Esophagus squamous epithelium (tissue), 5 donors: ENCODE data around the gene RBCK1. TPM values are rescaled to one million over a fixed set of nuclear protein-coding genes. Genes with fewer than 3 reads are reported as not detected.
"Not testable (repeated sequence)": the region's sequence is repeated elsewhere in the genome, so short reads cannot be mapped to it uniquely, and the experiment has no call there.

Experiments used
- DNase-seq: peaks from one replicate; lab custom pipeline; 2025; lab: John Stamatoyannopoulos, UW
- H3K27ac ChIP-seq, 4 donors: fragments of 200-600 bp; sonication (generic); one replicate each; pipeline ENCODE4 v1.5.1; 2016 to 2019; ENCODE audit warnings: mild to moderate bottlenecking in 1 of 4
- H3K27me3 ChIP-seq, 4 donors: fragments of 200-600 bp; sonication (generic); 1 replicate in 3 of 4; 2 replicates in 1 of 4; pipeline versions ENCODE4 v1.5.1 to v1.6.0; 2017 to 2021; ENCODE audit warnings: antibody characterized with exemption in 1 of 4
- H3K36me3 ChIP-seq, 3 donors: fragments of 200-600 bp; sonication (generic); one replicate each; pipeline ENCODE4 v1.5.1; 2016 to 2019
- H3K4me1 ChIP-seq, 3 donors: fragments of 200-600 bp; sonication (generic); one replicate each; pipeline ENCODE4 v1.5.1; 2017 to 2019
- H3K4me3 ChIP-seq, 4 donors: fragments of 200-600 bp; sonication (generic); 1 replicate in 3 of 4; 2 replicates in 1 of 4; pipeline ENCODE4 v1.5.1; 2016 to 2019; ENCODE audit warnings: mild to moderate bottlenecking in 2 of 4, moderate library complexity in 1 of 4
- H3K9me3 ChIP-seq, 3 donors: fragments of 200-600 bp; sonication (generic); one replicate each; pipeline ENCODE4 v1.5.1; 2016 to 2019
- POLR2A ChIP-seq, 4 donors: fragments of 450-650 bp; IDR thresholded peaks; one replicate each; pipeline ENCODE4 v1.6.1; 2017; ENCODE audit warnings: antibody characterized with exemption in 4 of 4, mild to moderate bottlenecking in 4 of 4, moderate library complexity in 3 of 4
- WGBS, 2 donors: methylation state at CpG; one replicate each; pipeline ENCODE4 v1.1.5; 2018; 5-methylcytosine and 5-hydroxymethylcytosine counted together
- intact Hi-C: fragments of 100-400 bp; cut with DNase I; formaldehyde crosslinking; loops from one replicate; pipeline ENCODE4 v1.15.0; 2022
- total RNA-seq, 4 donors: library from RNA; depleted of rRNA; stranded (reverse); fragments of >200 nt; gene quantifications; one replicate each; pipeline ENCODE4 v1.1.0, GENCODE V29; 2016
- TF ChIP-seq, protein P1 (sequence below), 6 experiments: fragments of 450-650 bp in 4 of 6; fragments of 200-600 bp in 2 of 6; sonication (generic) in 2 of 6; IDR thresholded peaks; one replicate each; pipeline ENCODE4 v1.5.1; 2016 to 2019; ENCODE audit warnings: antibody characterized with exemption in 6 of 6, mild to moderate bottlenecking in 4 of 6, moderate library complexity in 4 of 6
- donor health status: DM: yes; HTN: yes; CAD: no.

RBCK1 gene
- total RNA-seq, 4 donors from 2014 or later: 46.9 to 79.8 (median 63.2) TPM

DNA sequence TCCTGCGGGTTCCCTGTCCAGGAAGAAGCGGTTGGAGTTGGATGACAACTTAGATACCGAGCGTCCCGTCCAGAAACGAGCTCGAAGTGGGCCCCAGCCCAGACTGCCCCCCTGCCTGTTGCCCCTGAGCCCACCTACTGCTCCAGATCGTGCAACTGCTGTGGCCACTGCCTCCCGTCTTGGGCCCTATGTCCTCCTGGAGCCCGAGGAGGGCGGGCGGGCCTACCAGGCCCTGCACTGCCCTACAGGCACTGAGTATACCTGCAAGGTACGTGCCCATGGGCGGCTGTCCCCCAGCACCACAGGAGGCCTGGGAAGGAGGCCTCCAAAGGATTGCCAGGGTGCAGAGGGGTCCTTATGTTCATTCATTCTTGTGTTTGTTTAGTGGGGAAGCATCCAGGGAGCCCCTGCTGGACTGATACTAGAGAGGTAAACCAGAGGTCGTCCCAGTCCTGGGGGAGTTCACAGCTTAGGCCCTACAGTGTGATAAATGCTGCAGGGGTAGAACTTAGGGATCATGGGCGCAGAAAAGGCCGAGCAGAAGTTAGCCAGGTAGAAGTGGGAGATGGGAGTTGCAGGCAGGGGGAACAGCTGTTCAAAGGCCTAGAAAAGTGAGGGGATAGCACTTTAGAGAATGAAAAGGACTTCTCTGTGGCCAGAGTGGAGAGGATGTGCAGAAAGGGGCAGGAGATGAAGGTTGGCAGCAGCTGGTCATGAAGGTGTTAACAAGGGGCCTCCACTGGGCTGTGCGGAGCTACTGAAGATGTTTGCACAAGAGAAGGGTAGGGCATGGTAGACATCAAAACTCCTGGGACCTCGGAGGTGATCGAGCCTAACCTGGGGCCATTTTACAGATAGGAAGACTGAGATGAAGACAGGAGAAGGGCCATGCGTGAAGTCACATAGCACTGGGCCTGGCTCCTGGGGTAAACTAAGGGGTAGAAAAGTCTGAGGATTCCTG, 19.8 kb upstream of the RBCK1 start:
- Histone ChIP-seq H3K9me3 (no peaks in the 10 kb centered on the region), H3K36me3 (peaks cover 7 to 63% (median 8%) of the 10 kb centered on the region in 3 donors), H3K27ac (no peak overlapping the region), H3K4me1 (peaks cover 0 to 21% (median 0%) of the 10 kb centered on the region in 3 donors), H3K27me3 (no peaks in the 10 kb centered on the region), H3K4me3 (no peak overlapping the region)
- WGBS, 2 donors: 83 to 89% methylated on average over 12 to 14 of the region's 21 CpGs
- intact Hi-C loops: no loop called here
- TF ChIP-seq POLR2A (IDR thresholded peaks at IDR 0.05): no peak
- TF ChIP-seq, protein P1, sequence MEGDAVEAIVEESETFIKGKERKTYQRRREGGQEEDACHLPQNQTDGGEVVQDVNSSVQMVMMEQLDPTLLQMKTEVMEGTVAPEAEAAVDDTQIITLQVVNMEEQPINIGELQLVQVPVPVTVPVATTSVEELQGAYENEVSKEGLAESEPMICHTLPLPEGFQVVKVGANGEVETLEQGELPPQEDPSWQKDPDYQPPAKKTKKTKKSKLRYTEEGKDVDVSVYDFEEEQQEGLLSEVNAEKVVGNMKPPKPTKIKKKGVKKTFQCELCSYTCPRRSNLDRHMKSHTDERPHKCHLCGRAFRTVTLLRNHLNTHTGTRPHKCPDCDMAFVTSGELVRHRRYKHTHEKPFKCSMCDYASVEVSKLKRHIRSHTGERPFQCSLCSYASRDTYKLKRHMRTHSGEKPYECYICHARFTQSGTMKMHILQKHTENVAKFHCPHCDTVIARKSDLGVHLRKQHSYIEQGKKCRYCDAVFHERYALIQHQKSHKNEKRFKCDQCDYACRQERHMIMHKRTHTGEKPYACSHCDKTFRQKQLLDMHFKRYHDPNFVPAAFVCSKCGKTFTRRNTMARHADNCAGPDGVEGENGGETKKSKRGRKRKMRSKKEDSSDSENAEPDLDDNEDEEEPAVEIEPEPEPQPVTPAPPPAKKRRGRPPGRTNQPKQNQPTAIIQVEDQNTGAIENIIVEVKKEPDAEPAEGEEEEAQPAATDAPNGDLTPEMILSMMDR (IDR thresholded peaks at IDR 0.05): no peak
- no peak for DNase-seq

DNA sequence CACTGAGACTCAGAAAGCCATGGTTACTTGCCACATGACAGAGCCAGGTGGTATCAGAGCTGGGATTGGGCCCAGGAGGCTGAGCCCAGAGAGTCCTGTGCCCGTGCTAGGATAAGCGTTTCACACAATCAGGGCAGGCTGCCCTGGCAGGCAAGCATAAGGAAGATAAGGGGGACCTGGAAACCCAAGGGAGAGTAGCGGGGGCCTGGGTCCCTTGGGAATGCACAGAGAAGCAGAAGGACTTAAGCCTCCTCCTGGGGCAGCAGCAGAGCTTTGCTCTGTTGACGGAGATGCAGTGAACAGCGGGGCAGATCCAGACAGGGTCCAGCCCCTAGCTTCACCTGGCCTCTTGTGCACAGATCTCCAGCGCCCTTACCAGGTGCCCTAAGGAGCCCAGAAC, 18.9 kb upstream of the RBCK1 start:
- peaks cover 7 to 72% (median 8%) of the 10 kb centered on the region in 3 donors for H3K36me3 ChIP-seq
- H3K4me3 ChIP-seq: no peak overlapping the region
- H3K4me1 ChIP-seq: peaks cover 0 to 12% (median 0%) of the 10 kb centered on the region in 3 donors
- 79 to 85% methylated on average over 4 to 6 of the region's 6 CpGs for WGBS, 2 donors
- intact Hi-C loops: no loop called here
- TF ChIP-seq POLR2A (IDR thresholded peaks at IDR 0.05): no peak
- TF ChIP-seq, protein P1 (IDR thresholded peaks at IDR 0.05): no peak
- H3K9me3 ChIP-seq: no peaks in the 10 kb centered on the region
- H3K27me3 ChIP-seq: no peaks in the 10 kb centered on the region
- DNase-seq: no peak
- no peak overlapping the region for H3K27ac ChIP-seq

DNA sequence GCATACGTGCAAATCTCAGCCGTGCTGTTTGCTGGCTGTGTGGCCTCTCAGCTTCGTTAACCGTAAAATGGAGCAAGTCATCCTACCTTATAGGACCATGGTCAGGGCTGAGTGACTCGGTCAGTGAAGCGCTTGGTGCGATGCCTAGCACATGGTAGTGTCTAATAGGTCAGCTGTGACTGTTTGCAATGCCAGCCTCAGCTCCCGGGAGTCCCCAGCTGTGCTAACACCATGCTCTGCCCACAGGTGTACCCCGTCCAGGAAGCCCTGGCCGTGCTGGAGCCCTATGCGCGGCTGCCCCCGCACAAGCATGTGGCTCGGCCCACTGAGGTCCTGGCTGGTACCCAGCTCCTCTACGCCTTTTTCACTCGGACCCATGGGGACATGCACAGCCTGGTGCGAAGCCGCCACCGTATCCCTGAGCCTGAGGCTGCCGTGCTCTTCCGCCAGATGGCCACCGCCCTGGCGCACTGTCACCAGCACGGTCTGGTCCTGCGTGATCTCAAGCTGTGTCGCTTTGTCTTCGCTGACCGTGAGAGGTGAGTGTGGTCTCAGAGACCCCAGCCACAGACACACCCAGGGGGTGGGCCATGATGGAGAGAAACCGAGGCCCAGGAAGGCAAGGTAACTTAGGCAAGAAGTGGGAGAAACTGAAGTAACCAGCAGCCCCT, 16.9 kb upstream of the RBCK1 start:
- WGBS, 2 donors: 86 to 94% methylated on average over 10 of the region's 29 CpGs
- TF ChIP-seq, protein P1 (IDR thresholded peaks at IDR 0.05): no peak
- TF ChIP-seq POLR2A (IDR thresholded peaks at IDR 0.05): no peak
- Histone ChIP-seq H3K4me3 (no peak overlapping the region), H3K4me1 (no peaks in the 10 kb centered on the region), H3K27me3 (no peaks in the 10 kb centered on the region), H3K27ac (no peak overlapping the region), H3K36me3 (peaks cover 7 to 91% (median 13%) of the 10 kb centered on the region in 3 donors), H3K9me3 (no peaks in the 10 kb centered on the region)
- DNase-seq: no peak
- intact Hi-C loops: no loop called here

DNA sequence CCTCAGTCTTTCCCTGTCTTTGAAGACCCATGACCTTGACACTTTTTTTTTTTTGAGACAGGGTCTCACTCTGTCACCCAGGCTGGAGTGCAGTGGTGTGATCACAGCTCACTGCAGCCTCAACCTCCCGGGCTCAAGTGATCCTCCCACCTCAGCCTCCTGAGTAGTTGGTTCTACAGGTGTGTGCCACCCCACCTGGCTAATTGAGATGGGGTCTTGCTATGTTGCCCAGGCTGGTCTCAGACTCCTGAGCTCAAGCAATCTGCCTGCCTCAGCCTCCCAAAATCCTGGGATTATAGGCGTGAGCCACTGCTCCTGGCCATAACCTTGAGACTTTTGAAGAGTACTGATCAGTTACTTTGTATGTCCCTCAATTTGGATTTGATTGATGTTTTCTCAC, 14.8 kb upstream of the RBCK1 start:
- WGBS, 2 donors: 87 to 100% methylated on average over 2 of the region's 2 CpGs
- DNase-seq, H3K4me1 ChIP-seq, H3K27ac ChIP-seq, H3K27me3 ChIP-seq, H3K4me3 ChIP-seq, H3K9me3 ChIP-seq, intact Hi-C loops: not testable (repeated sequence)
- peaks cover 4 to 98% (median 14%) of the 10 kb centered on the region in 3 donors for H3K36me3 ChIP-seq

DNA sequence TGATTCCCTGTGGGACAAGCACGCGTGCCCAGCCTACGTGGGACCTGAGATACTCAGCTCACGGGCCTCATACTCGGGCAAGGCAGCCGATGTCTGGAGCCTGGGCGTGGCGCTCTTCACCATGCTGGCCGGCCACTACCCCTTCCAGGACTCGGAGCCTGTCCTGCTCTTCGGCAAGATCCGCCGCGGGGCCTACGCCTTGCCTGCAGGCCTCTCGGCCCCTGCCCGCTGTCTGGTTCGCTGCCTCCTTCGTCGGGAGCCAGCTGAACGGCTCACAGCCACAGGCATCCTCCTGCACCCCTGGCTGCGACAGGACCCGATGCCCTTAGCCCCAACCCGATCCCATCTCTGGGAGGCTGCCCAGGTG, 11.9 kb upstream of the RBCK1 start:
- WGBS, 2 donors: 80 to 100% methylated on average over 1 to 4 of the region's 24 CpGs
- H3K36me3 ChIP-seq: peaks cover 0 to 68% (median 9%) of the 10 kb centered on the region in 3 donors

More for the DNA sequence above, 11.9 kb upstream of the RBCK1 start:
- no peak overlapping the region for H3K4me3 ChIP-seq
- TF ChIP-seq, protein P1 (IDR thresholded peaks at IDR 0.05): no peak
- no peak for TF ChIP-seq POLR2A (IDR thresholded peaks at IDR 0.05)
- no peaks in the 10 kb centered on the region for H3K9me3 ChIP-seq
- DNase-seq: no peak
- H3K27me3 ChIP-seq: no peaks in the 10 kb centered on the region
- H3K27ac ChIP-seq: no peak overlapping the region
- H3K4me1 ChIP-seq: no peaks in the 10 kb centered on the region
- intact Hi-C loops: no loop called here
